KMS-11 (cell line): ENCODE measurements around the gene PCED1B.
A peak's percentile ranks its signal among the peaks of the same experiment; 100 is the strongest.

ENCODE experiments used
- H2AFZ ChIP-seq: fragments of 200-600 bp; sonication (generic); 2 replicates; pipeline ENCODE4 v1.6.1; 2016; ENCODE audit warnings: antibody characterized with exemption, mixed run types, low read depth
- H3K27ac ChIP-seq: fragments of 200-600 bp; sonication (generic); 2 replicates; pipeline ENCODE4 v1.6.1; 2016; ENCODE audit warnings: mild to moderate bottlenecking, mixed run types
- H3K27me3 ChIP-seq: fragments of 200-600 bp; sonication (generic); 2 replicates; pipeline ENCODE4 v1.6.1; 2017; ENCODE audit warnings: mild to moderate bottlenecking, low read depth, mixed run types, moderate library complexity; ENCODE audit not compliant: insufficient read depth
- H3K36me3 ChIP-seq: fragments of 200-600 bp; sonication (generic); 2 replicates; pipeline ENCODE4 v1.6.1; 2017; ENCODE audit warnings: mild to moderate bottlenecking, mixed run types; ENCODE audit not compliant: insufficient read depth
- H3K4me1 ChIP-seq: fragments of 200-600 bp; sonication (generic); 2 replicates; pipeline ENCODE4 v1.6.1; 2016; ENCODE audit warnings: mild to moderate bottlenecking, low read depth, mixed run types; ENCODE audit not compliant: poor library complexity, severe bottlenecking
- H3K4me2 ChIP-seq: fragments of 200-600 bp; sonication (generic); 2 replicates; pipeline ENCODE4 v1.7.0; 2016; ENCODE audit warnings: mild to moderate bottlenecking, mixed run types
- H3K4me3 ChIP-seq: fragments of 200-600 bp; sonication (generic); IDR thresholded peaks from 2 replicates; pipeline ENCODE4 v1.6.1; 2017; ENCODE audit warnings: low read depth, low read length, mixed read lengths; ENCODE audit not compliant: insufficient read depth
- H3K79me2 ChIP-seq: fragments of 200-600 bp; sonication (generic); 2 replicates; pipeline ENCODE4 v1.6.1; 2016; ENCODE audit warnings: low read depth, mixed run types; ENCODE audit not compliant: insufficient read depth
- H3K9ac ChIP-seq: fragments of 200-600 bp; sonication (generic); 2 replicates; pipeline ENCODE4 v1.6.1; 2016; ENCODE audit warnings: mild to moderate bottlenecking, mixed run types
- H4K20me1 ChIP-seq: fragments of 200-600 bp; sonication (generic); 2 replicates; pipeline ENCODE4 v1.6.1; 2016; ENCODE audit warnings: mild to moderate bottlenecking, mixed run types; ENCODE audit not compliant: insufficient read depth
- TF ChIP-seq, protein P1 (sequence below): fragments of 200-600 bp; sonication (generic); conservative IDR thresholded peaks from 2 replicates; pipeline ENCODE4 v1.6.1; 2017; ENCODE audit warnings: low read depth, mild to moderate bottlenecking, antibody characterized with exemption, low read length, moderate library complexity, mixed read lengths

Gene PCED1B, protein sequence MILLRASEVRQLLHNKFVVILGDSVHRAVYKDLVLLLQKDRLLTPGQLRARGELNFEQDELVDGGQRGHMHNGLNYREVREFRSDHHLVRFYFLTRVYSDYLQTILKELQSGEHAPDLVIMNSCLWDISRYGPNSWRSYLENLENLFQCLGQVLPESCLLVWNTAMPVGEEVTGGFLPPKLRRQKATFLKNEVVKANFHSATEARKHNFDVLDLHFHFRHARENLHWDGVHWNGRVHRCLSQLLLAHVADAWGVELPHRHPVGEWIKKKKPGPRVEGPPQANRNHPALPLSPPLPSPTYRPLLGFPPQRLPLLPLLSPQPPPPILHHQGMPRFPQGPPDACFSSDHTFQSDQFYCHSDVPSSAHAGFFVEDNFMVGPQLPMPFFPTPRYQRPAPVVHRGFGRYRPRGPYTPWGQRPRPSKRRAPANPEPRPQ

DNA sequence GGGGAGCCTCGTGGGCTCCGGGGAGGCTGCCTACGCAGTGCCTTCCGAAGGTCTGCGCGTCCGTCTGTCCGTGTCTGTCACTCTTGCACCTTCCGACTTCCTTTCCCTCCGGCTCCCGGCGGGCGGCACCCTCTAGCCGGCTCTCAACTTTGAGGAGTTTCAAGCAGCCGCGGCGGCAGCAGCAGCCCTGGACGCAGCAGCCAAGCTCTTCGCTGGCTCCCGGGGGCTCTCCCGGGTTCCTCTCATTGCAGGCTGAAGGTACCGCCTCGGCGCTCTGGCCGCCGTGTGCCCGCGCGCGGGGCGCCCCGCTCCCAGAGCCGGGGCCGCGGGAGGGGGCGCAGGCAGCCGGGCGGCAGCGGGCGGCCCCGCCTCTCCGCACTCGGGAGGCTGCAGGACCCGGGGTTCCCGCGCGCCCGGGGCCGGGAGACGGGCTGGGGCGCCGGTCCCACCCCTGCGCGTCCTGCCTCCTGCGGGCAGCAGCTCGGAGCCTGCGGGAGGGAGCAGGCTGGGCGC lies at the start of gene PCED1B, which contains the start of gene AMIGO2:
Gene PCED1B, plus strand, starts transcription at position 154 of the 513 bp plus-strand sequence. CDS start 155,443 bp downstream, outside the sequence.
Gene AMIGO2, minus strand, starts transcription at position 492 of the 513 bp plus-strand sequence. CDS start 957 bp downstream, outside the sequence.
- Histone ChIP-seq H3K4me3 (no peak within 1 kb of the TSS), H3K36me3 (no peaks in the 10 kb centered on the region), H3K9ac (no peak within 1 kb of the TSS), H3K4me1 (no peaks in the 10 kb centered on the region), H3K79me2 (no peaks in the 10 kb centered on the region), H2AFZ (peak within 1 kb of the TSS; percentile 79), H4K20me1 (no peaks in the 10 kb centered on the region), H3K4me2 (peak within 1 kb of the TSS; percentile 57), H3K27me3 (no peaks in the 10 kb centered on the region), H3K27ac (no peak within 1 kb of the TSS)
- TF ChIP-seq, protein P1, sequence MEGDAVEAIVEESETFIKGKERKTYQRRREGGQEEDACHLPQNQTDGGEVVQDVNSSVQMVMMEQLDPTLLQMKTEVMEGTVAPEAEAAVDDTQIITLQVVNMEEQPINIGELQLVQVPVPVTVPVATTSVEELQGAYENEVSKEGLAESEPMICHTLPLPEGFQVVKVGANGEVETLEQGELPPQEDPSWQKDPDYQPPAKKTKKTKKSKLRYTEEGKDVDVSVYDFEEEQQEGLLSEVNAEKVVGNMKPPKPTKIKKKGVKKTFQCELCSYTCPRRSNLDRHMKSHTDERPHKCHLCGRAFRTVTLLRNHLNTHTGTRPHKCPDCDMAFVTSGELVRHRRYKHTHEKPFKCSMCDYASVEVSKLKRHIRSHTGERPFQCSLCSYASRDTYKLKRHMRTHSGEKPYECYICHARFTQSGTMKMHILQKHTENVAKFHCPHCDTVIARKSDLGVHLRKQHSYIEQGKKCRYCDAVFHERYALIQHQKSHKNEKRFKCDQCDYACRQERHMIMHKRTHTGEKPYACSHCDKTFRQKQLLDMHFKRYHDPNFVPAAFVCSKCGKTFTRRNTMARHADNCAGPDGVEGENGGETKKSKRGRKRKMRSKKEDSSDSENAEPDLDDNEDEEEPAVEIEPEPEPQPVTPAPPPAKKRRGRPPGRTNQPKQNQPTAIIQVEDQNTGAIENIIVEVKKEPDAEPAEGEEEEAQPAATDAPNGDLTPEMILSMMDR: no peak

DNA sequence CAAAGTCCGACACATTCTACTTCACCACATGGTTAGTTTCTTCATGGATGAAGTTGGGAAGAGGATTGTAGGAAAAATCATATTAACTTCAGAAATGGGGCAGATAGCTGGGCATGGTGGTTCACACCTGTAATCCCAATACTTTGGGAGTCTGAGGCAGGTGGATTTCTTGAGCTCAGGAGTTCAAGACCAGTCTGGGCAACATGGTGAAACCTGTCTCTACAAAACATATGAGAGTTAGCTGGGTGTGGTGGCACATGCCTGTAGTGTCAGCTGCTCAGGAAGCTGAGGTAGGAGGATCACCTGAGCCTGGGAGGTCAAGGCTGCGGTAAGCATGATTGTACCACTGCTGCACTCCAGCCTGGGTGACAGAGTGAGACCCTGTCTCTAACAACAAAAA lies 49.5 kb upstream of the PCED1B start:
- Histone ChIP-seq H3K4me1 (peaks cover 15% of the 10 kb centered on the region), H3K27ac (no peak overlapping the region), H3K79me2 (no peaks in the 10 kb centered on the region), H3K36me3 (no peaks in the 10 kb centered on the region), H3K4me3 (no peak overlapping the region), H3K9ac (no peak overlapping the region), H2AFZ (no peak overlapping the region), H3K27me3 (no peaks in the 10 kb centered on the region), H4K20me1 (no peaks in the 10 kb centered on the region), H3K4me2 (no peak overlapping the region)
- TF ChIP-seq, protein P1: no peak

DNA sequence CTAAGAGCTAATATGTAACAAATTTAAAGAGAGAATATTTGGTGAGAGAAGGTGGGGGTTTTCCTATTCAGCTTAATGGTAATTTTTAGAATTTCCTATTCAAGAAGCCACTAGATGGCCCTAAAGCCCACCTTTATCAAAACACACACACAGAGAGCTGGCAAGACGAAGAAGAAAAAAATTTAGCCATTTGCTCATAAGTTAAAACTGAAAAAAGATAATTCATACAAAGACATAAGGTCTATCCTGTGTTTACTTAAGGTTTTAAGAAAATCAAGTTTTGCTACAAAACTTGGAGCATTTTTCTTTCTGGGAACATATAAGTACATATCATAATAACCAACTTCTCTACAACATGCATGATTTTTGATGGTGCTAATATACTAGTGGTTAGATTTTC lies 46.8 kb upstream of the PCED1B start:
- Histone ChIP-seq H3K36me3 (no peaks in the 10 kb centered on the region), H3K27me3 (no peaks in the 10 kb centered on the region), H3K4me2 (no peak overlapping the region), H3K9ac (no peak overlapping the region), H3K4me1 (peaks cover 15% of the 10 kb centered on the region), H3K4me3 (no peak overlapping the region), H3K27ac (no peak overlapping the region), H4K20me1 (no peaks in the 10 kb centered on the region), H2AFZ (no peak overlapping the region; the same call in 1 of the 2 replicates), H3K79me2 (no peaks in the 10 kb centered on the region)
- TF ChIP-seq, protein P1: peak; percentile 55

DNA sequence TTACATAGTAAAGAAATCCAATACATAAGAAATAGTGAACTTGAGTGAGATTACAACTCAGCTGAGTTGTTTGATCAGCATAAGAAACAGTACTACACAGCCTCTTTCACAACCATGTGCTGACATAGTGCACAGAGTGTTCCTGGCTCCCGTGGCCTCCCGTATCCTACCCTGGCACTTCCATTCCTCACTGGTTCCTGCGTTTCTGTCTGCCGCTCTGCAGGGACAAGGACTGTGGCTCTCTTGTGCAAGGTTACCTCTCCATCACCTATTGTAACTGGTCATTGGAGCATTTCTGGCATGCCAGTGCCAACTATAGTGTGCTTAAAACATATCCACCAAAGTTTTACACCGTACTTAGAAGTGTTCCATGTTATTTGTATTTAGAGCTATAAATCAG lies 46.3 kb upstream of the PCED1B start:
- H3K36me3 ChIP-seq: no peaks in the 10 kb centered on the region

More for the DNA sequence above, 46.3 kb upstream of the PCED1B start:
- H3K79me2 ChIP-seq: no peaks in the 10 kb centered on the region
- no peaks in the 10 kb centered on the region for H4K20me1 ChIP-seq
- no peak overlapping the region for H3K4me3 ChIP-seq
- peaks cover 15% of the 10 kb centered on the region for H3K4me1 ChIP-seq
- no peak overlapping the region for H3K9ac ChIP-seq
- H3K4me2 ChIP-seq: no peak overlapping the region
- no peak overlapping the region for H3K27ac ChIP-seq
- no peak overlapping the region; the same call in 1 of the 2 replicates for H2AFZ ChIP-seq
- H3K27me3 ChIP-seq: no peaks in the 10 kb centered on the region
- TF ChIP-seq, protein P1: no peak
